Natural killer cell treated with Interleukin-12 subunit alpha and Interleukin-12 subunit beta and Interleukin-15 and Interleukin-18, amount 100 ng/mL, for 72 hours (primary cell): ENCODE data around the gene FGGY. TPM values are rescaled to one million over a fixed set of nuclear protein-coding genes. Genes with fewer than 3 reads are reported as not detected.
"Not testable (repeated sequence)": the region's sequence is repeated elsewhere in the genome, so short reads cannot be mapped to it uniquely, and the experiment has no call there.

ENCODE experiments used
- ATAC-seq, 2 donors: fragments of 150-1000 bp; cut with Tn5 transposase in 1 of 2; sonication (Bioruptor Pico), chemical (Tn5 transposase) in 1 of 2; 2 replicates each; pipeline ENCODE4 v1.10.0; 2021
- DNase-seq: peaks from one replicate; pipeline ENCODE4 v3.0.0; 2022; ENCODE audit warnings: low spot score
- H3K27ac Mint-ChIP-seq, 2 donors: 1 replicate in 1 of 2; 2 replicates in 1 of 2; pipeline ENCODE4 v1.8.0; 2022; ENCODE audit warnings: mixed read lengths in 2 of 2, mild to moderate bottlenecking in 1 of 2, moderate library complexity in 1 of 2
- H3K27me3 Mint-ChIP-seq, 2 donors: 1 replicate in 1 of 2; 2 replicates in 1 of 2; pipeline ENCODE4 v1.8.0; 2022; ENCODE audit warnings: mixed read lengths in 2 of 2
- H3K36me3 Mint-ChIP-seq: one replicate; pipeline ENCODE4 v1.8.0; 2022; ENCODE audit warnings: mixed read lengths
- H3K4me1 Mint-ChIP-seq, 2 donors: 1 replicate in 1 of 2; 2 replicates in 1 of 2; pipeline ENCODE4 v1.8.0; 2022; ENCODE audit warnings: low read depth in 2 of 2, mixed read lengths in 2 of 2, mild to moderate bottlenecking in 1 of 2
- H3K4me3 Mint-ChIP-seq: one replicate; pipeline ENCODE4 v1.8.0; 2022; ENCODE audit warnings: mixed read lengths
- H3K9me3 Mint-ChIP-seq: 2 replicates; pipeline ENCODE4 v1.8.0; 2022; ENCODE audit warnings: mixed read lengths
- total RNA-seq, 2 donors: library from RNA; stranded (reverse); gene quantifications; one replicate each; pipeline ENCODE4 v1.2.3, GENCODE V29; 2022

The FGGY gene
- total RNA-seq, 2 donors from 2014 or later: 10.9 to 11.9 TPM

- no peaks in the 10 kb centered on the region for H3K27me3 Mint-ChIP-seq
- no peaks in the 10 kb centered on the region for H3K36me3 Mint-ChIP-seq
- DNase-seq (no peak), ATAC-seq (no peak)
- no peaks in the 10 kb centered on the region for H3K4me1 Mint-ChIP-seq
- H3K9me3 Mint-ChIP-seq: no peaks in the 10 kb centered on the region
- H3K4me3 Mint-ChIP-seq: no peak overlapping the region
- H3K27ac Mint-ChIP-seq: no peak overlapping the region
Observed at GRCh38 chr1:59522925-59523505, 226.1 kb downstream of the FGGY start.

- Mint-ChIP-seq H3K36me3 (no peaks in the 10 kb centered on the region), H3K4me1 (no peaks in the 10 kb centered on the region), H3K9me3 (no peaks in the 10 kb centered on the region), H3K4me3 (no peak overlapping the region), H3K27ac (no peak overlapping the region), H3K27me3 (no peaks in the 10 kb centered on the region)
- ATAC-seq (peak in 1 of 2 donors; percentile 13), DNase-seq (no peak)
Observed at GRCh38 chr1:59523745-59524450, 227.0 kb downstream of the FGGY start.

- ATAC-seq (no peak), DNase-seq (no peak)
- Mint-ChIP-seq H3K27ac (no peak overlapping the region), H3K4me3 (no peak overlapping the region), H3K4me1 (no peaks in the 10 kb centered on the region), H3K36me3 (no peaks in the 10 kb centered on the region), H3K27me3 (no peaks in the 10 kb centered on the region), H3K9me3 (no peaks in the 10 kb centered on the region)
Observed at GRCh38 chr1:59526240-59526639, 229.3 kb downstream of the FGGY start.

- Mint-ChIP-seq H3K36me3 (no peaks in the 10 kb centered on the region), H3K4me1 (no peaks in the 10 kb centered on the region), H3K27me3 (no peaks in the 10 kb centered on the region), H3K27ac (no peak overlapping the region), H3K9me3 (no peaks in the 10 kb centered on the region), H3K4me3 (no peak overlapping the region)
- no peak for DNase-seq
- ATAC-seq: no peak
Observed at GRCh38 chr1:59528471-59528870, 231.6 kb downstream of the FGGY start.

- ATAC-seq (no peak), DNase-seq (no peak)
- peaks cover 0 to under 1% of the 10 kb centered on the region in 2 donors for H3K27me3 Mint-ChIP-seq
- no peaks in the 10 kb centered on the region for H3K4me1 Mint-ChIP-seq
- no peak overlapping the region for H3K4me3 Mint-ChIP-seq
- peaks cover 2% of the 10 kb centered on the region for H3K36me3 Mint-ChIP-seq
- peaks cover under 1% of the 10 kb centered on the region for H3K9me3 Mint-ChIP-seq
- H3K27ac Mint-ChIP-seq: no peak overlapping the region
Observed at GRCh38 chr1:59528900-59529299, 232.0 kb downstream of the FGGY start.

GRCh38 chr1:59530119-59530518, 233.2 kb downstream of the FGGY start:
- Mint-ChIP-seq H3K36me3 (peaks cover 6% of the 10 kb centered on the region), H3K9me3 (peaks cover 3% of the 10 kb centered on the region), H3K4me3 (no peak overlapping the region), H3K27ac (no peak overlapping the region), H3K27me3 (peaks cover 0 to 2% of the 10 kb centered on the region in 2 donors), H3K4me1 (no peaks in the 10 kb centered on the region)
- DNase-seq (no peak), ATAC-seq (no peak)

- no peak overlapping the region for H3K27ac Mint-ChIP-seq
- peaks cover 6% of the 10 kb centered on the region for H3K36me3 Mint-ChIP-seq
- H3K9me3 Mint-ChIP-seq: peaks cover 3% of the 10 kb centered on the region
- no peak overlapping the region for H3K4me3 Mint-ChIP-seq
- H3K27me3 Mint-ChIP-seq: peaks cover 0 to 2% of the 10 kb centered on the region in 2 donors
- H3K4me1 Mint-ChIP-seq: no peaks in the 10 kb centered on the region
- DNase-seq: no peak
- no peak for ATAC-seq
Observed at GRCh38 chr1:59532102-59532501, 235.2 kb downstream of the FGGY start.

GRCh38 chr1:59538476-59538875, 241.6 kb downstream of the FGGY start:
- not testable (repeated sequence) for H3K4me1 Mint-ChIP-seq, H3K27me3 Mint-ChIP-seq, DNase-seq, H3K4me3 Mint-ChIP-seq, H3K36me3 Mint-ChIP-seq, H3K9me3 Mint-ChIP-seq, ATAC-seq, H3K27ac Mint-ChIP-seq

GRCh38 chr1:59539961-59540681, 243.2 kb downstream of the FGGY start:
- H3K4me3 Mint-ChIP-seq: no peak overlapping the region
- DNase-seq: no peak
- no peak overlapping the region for H3K27ac Mint-ChIP-seq
- H3K4me1 Mint-ChIP-seq: peaks cover 15% of the 10 kb centered on the region in 2 donors
- no peaks in the 10 kb centered on the region for H3K27me3 Mint-ChIP-seq
- no peak for ATAC-seq
- H3K36me3 Mint-ChIP-seq: no peaks in the 10 kb centered on the region
- H3K9me3 Mint-ChIP-seq: no peaks in the 10 kb centered on the region

- H3K27ac Mint-ChIP-seq: no peak overlapping the region
- H3K4me1 Mint-ChIP-seq: peaks cover 22 to 23% of the 10 kb centered on the region in 2 donors
- no peak for DNase-seq
- no peaks in the 10 kb centered on the region for H3K36me3 Mint-ChIP-seq
- ATAC-seq: no peak
- H3K27me3 Mint-ChIP-seq: no peaks in the 10 kb centered on the region
- no peaks in the 10 kb centered on the region for H3K9me3 Mint-ChIP-seq
- H3K4me3 Mint-ChIP-seq: no peak overlapping the region
Observed at GRCh38 chr1:59541161-59541560, 244.3 kb downstream of the FGGY start.

GRCh38 chr1:59541891-59542290, 245.0 kb downstream of the FGGY start:
- H3K9me3 Mint-ChIP-seq: no peaks in the 10 kb centered on the region
- no peak overlapping the region for H3K4me3 Mint-ChIP-seq
- no peaks in the 10 kb centered on the region for H3K36me3 Mint-ChIP-seq
- no peaks in the 10 kb centered on the region for H3K27me3 Mint-ChIP-seq
- ATAC-seq (no peak), DNase-seq (no peak)
- peaks cover 22 to 23% of the 10 kb centered on the region in 2 donors for H3K4me1 Mint-ChIP-seq
- no peak overlapping the region for H3K27ac Mint-ChIP-seq

- H3K4me3 Mint-ChIP-seq: no peak overlapping the region
- H3K36me3 Mint-ChIP-seq: no peaks in the 10 kb centered on the region
- H3K27me3 Mint-ChIP-seq: peaks cover 0 to 1% of the 10 kb centered on the region in 2 donors
- DNase-seq (no peak), ATAC-seq (no peak)
- H3K9me3 Mint-ChIP-seq: no peaks in the 10 kb centered on the region
- peak overlapping the region in 1 of 2 donors; percentile 59 for H3K27ac Mint-ChIP-seq
- peaks cover 22 to 23% of the 10 kb centered on the region in 2 donors for H3K4me1 Mint-ChIP-seq
Observed at GRCh38 chr1:59543211-59543668, 246.3 kb downstream of the FGGY start.

GRCh38 chr1:59544615-59545293, 247.9 kb downstream of the FGGY start:
- Mint-ChIP-seq H3K36me3 (no peaks in the 10 kb centered on the region), H3K27ac (peak overlapping the region in 1 of 2 donors; percentile 59), H3K9me3 (no peaks in the 10 kb centered on the region), H3K4me3 (no peak overlapping the region), H3K4me1 (peaks cover 22 to 23% of the 10 kb centered on the region in 2 donors), H3K27me3 (peaks cover 0 to 2% of the 10 kb centered on the region in 2 donors)
- ATAC-seq (no peak), DNase-seq (no peak)
